HT-29 (cell line): ENCODE data around the gene TDRD9. TPM values are rescaled to one million over a fixed set of nuclear protein-coding genes. Genes with fewer than 3 reads are reported as not detected.

Experiments
- DNase-seq: peaks from one replicate; pipeline ENCODE4 v3.0.0-alpha.2; 2015; ENCODE audit warnings: low spot score
- total RNA-seq: library from RNA; depleted of rRNA; stranded (reverse); fragments of >200 nt; shearing (Covaris generic); gene quantifications from 2 replicates; pipeline ENCODE4 v1.2.3, GENCODE V29; 2014

Gene TDRD9
- total RNA-seq, 1 experiment from 2014 or later, result not detected

- DNase-seq, result no peak
Measured at GRCh38 chr14:103974575-103974974, 46.3 kb downstream of the TDRD9 start.

DNA sequence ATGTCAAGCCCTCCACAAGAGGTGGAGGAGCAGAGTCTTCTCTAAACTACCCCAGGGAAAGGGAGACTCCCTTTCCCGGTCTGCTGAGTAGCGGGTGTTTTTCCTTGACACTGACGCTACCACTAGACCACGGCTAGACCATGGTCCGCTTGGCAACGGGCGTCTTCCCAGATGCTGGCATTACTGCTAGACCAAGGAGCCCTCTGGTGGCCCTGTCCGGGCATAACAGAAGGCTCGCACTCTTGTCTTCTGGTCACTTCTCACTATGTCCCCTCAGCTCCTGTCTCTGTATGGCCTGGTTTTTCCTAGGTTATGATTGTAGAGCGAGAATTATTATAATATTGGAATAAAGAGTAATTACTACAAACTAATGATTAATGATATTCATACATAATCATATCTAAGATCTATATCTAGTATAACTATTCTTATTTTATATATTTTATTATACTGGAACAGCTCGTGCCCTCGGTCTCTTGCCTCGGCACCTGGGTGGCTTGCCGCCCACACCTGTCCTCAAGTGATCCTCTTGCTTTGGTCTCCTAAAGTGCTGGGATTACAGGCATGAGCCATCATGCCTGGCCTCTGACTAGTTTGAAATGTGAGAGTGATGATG is 52.5 kb downstream of the TDRD9 start:
- peak; percentile 12 for DNase-seq

GRCh38 chr14:103984196-103984595 is 55.9 kb downstream of the TDRD9 start:
- no peak for DNase-seq

- no peak for DNase-seq
Measured at GRCh38 chr14:103989034-103989433, 60.8 kb downstream of the TDRD9 start.

DNA sequence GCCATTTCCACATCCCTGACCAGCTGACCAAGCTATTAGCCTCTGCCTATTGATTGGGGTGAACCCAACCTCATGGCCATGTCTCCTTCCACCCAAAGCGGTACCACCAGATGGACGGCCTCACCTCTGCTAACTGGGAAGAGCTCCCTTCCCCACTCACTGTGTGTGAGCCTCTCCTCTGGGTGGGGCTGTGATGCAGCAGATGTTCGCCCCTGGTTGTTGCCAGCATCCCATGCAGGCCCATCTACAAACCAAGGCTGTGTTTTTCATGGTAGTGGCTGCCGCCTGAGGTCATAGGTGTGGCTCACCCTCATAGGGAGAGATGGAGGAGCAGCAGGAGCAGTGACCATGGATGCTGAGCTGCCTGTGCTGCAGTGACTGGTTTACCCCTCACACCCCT is 61.7 kb downstream of the TDRD9 start:
- DNase-seq, result no peak

GRCh38 chr14:103994535-103995184 is 66.4 kb downstream of the TDRD9 start:
- no peak for DNase-seq

- DNase-seq, result no peak
Measured at GRCh38 chr14:103995876-103996275, 67.6 kb downstream of the TDRD9 start.

DNA sequence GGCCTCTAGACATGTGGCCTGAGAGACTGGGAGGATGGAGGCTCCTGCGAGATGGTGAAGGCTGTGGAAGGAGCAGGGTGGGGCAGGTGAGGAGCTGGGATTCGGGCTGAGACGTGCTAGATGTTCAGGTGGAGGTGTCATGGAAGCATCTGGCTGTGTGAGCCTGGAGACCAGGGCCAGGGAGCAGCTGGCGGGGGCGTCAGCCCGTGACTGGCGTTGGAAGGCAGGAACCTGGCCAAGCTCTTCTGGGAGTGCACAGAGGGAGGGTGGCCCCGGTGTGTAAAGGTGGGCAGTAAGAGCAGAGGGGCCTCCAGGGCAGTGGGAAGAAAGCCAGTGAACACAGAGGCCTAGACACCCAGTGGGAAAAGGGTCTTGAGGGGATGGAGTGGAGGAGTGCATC is 69.1 kb downstream of the TDRD9 start:
- no peak for DNase-seq

DNA sequence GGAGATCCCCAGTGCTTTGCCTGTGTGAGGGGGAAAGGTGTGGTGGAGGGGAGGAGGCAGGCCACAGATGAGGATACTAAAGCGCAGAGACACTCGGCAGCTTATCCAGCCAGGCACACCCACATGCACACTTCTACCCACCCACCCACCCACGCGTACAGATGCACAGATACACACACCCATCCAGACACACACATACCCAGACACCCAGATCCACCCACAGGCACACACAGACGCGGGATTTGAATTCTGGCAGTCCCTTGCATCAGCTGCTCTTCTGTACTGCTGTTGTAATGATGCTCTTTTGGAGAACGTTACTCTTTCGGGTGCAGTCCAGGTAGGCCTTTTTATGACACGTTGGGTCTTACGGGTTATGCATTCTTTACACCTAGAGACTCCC is 69.8 kb downstream of the TDRD9 start:
- no peak for DNase-seq

- no peak for DNase-seq
Measured at GRCh38 chr14:103999795-104000440, 71.7 kb downstream of the TDRD9 start.

DNA sequence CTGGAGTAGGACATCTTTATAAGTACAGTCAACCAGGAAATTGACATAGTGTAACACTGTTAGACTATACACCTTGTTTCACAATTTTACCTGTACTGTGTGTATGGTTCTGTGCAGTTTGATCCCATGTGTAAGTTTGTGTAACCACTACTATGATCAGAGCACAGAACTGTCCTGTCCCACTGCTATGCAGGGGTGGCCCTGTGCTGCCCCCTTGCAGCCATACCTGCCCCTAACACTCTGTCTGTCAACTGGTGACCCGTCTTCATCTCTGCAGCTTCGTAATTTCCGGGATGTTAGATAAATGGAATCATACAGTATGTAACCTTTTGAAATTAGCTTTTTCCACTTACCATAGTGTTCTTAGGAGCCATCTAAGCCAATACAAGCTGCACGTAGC is 72.7 kb downstream of the TDRD9 start:
- peak; percentile 12 for DNase-seq

GRCh38 chr14:104003616-104004015 is 75.4 kb downstream of the TDRD9 start:
- no peak for DNase-seq

DNA sequence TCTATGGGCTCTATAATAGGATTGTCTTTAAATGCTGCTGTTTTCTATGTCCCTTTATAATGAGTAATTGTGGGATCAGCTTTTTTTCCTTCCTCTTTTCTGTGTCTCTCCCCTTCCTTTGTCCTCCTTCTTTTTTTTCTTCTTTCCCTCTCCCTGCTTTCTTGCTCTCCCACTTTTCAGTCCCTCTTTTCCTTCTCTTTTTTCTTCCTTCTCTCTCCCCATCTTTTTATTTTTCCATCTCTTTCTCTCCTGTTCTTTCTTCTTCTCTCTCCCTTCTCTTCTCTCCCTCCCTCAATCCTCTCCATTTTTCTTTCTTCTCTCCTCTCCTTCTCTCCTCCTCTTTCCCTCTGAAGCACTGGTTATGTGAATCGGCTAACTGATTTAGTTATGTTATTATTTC is 76.6 kb downstream of the TDRD9 start:
- DNase-seq, result no peak

DNA sequence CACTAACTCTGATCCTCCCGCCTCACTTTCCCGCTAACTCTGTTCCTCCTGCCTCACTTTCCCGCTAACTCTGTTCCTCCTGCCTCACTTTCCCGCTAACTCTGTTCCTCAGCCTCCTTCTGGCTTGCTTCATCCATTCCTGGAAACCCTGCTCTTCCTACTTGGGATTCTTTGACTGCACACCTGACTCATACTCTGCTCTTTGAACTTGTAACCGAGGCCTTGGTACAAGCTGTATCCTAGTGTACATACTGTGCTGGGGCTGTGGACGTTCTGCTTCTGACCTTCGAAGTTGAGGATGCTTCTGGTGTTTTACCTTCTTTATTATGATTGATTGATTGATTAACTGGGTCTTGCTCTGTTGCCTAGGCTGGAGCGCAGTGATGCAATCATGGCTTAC is 77.2 kb downstream of the TDRD9 start:
- no peak for DNase-seq

- no peak for DNase-seq
Measured at GRCh38 chr14:104007121-104007520, 78.9 kb downstream of the TDRD9 start.

DNA sequence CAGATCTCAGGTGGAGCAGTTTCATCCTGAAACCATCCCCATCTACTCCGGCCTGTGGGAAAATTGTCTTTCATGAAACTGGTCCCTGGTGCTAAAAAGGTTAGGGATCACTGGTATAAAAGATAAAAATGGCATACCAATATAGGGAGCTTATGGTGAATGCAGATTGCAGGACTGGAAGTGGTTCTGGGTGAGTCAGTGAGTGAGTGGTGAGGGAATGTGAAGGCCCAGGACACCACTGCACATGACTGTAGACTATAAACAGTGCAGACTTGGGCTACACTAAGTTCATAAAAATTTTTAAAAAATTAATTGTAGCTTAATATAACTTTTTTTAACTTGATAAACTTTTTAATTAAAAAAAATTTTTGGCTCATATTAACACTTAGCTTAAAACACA is 81.0 kb downstream of the TDRD9 start:
- no peak for DNase-seq

GRCh38 chr14:104011824-104012517 is 83.7 kb downstream of the TDRD9 start:
- no peak for DNase-seq

DNA sequence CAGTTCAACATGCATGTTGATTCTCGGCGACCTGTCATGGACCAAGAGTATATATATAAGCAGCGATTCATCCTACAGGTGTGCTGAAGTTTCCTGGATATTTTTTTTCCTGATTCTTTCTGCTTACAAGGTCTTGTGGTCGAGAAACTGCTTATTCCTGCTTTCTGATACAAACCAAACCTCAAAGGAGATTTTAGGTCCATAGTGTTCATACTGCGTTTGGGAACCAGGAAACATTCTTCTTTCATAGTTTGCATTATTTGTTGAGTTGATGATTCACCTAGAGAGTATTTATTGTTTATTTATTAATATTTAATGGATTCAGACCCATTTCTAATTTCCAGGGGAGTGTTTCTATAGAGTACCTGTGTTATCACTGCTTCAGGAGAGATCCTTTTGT is 86.5 kb downstream of the TDRD9 start:
- no peak for DNase-seq

DNA sequence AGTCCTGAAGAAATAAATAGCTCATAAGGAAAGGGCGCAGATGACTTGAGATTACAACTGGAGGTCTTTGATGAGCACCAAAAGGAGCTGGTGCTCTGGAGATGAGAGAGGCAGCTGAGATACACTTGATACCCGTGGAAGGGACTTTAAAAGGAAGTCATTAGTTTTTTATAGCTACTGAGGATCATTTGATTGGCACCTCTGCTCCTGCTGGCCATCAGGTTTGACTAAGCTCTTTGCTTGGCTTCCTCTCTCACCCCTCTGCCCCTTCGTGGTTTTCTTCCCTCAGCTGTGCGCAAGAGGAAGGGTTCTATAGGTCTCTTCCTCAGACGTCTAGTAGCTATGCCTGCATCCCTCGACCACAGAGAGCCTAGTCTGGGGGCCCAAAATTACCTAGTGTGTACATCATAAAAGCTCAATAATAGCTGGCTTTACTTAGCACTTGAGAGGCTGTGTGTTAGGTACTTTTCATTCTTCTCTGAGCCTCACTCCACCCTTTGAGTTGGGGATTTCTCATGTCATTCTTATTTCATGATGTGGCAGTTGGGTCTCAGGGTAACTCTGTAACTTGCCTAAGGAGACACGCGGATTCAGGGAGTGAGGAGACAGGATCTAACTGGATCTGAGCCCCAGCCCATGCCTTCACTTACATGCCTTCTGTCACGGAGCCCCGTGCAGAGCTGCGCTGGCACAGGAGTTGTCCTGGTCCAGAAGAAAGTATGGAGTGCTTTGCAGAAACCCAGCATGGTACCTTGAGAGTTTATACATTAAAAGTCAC is 88.8 kb downstream of the TDRD9 start:
- no peak for DNase-seq

GRCh38 chr14:104019029-104019428 is 90.8 kb downstream of the TDRD9 start:
- DNase-seq, result no peak

DNA sequence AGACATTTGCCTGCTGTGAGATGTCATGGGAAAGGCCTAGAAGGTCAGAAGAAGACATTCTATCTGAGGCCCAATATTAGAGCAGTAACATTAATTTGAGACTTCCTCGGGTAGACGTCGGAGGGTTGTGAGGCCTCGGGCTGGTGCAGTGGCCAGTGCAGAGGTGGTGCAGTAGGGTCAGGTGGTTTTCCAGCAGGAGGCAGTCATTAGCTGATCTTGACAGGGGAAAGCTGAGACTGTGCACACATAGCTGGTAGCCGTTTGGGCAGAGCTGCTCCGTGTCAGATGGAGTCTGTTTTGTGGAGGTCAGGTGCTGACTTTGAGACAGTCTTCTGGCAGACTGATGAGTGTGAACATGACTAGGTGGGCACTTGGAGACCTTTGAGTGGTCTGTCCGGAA is 91.5 kb downstream of the TDRD9 start:
- no peak for DNase-seq

GRCh38 chr14:104020471-104020870 is 92.2 kb downstream of the TDRD9 start:
- DNase-seq, result no peak
